Activated CD4-positive, CD25-positive, alpha-beta regulatory T cell treated with anti-CD3 and anti-CD28 coated beads, Interleukin-2, amount 50 U/mL, for 16 hours (primary cell): ENCODE data around the gene PRR5L.

Source experiments
- DNase-seq: peaks from one replicate; pipeline ENCODE4 v3.0.0-alpha.2; 2020; ENCODE audit warnings: low read depth, low spot score

Gene PRR5L

DNA sequence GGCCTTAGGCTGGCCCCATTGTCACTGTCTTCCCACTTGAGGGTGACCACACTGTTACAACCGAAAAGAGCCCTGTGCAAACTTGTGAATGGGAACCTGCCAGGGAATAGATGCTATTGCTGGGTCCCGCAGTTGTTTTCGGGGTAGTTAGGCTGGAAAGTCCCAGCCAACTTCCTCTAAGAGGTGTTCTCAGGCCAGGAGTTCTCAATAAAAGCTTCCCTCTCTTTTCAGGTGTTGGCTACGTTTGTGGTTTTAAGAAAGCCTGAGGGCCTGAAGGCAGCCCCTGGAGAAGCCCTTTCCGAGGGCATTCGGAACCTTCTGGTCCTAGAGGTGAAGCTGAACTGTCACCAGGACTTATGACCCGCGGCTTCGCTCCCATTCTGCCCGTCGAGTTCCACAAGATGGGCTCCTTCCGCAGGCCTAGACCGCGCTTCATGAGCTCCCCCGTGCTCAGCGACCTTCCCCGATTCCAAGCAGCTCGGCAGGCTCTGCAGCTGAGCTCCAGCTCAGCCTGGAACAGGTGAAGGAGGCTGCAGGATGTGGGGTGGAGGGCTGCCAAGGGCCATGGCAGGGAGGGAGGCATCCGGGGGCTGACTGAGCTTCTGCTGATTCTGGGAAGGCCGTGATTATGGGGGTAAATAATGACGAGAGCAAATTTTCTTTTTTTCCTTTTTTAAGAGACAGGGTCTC is 104.8 kb downstream of the PRR5L start:
- DNase-seq = no peak

DNA sequence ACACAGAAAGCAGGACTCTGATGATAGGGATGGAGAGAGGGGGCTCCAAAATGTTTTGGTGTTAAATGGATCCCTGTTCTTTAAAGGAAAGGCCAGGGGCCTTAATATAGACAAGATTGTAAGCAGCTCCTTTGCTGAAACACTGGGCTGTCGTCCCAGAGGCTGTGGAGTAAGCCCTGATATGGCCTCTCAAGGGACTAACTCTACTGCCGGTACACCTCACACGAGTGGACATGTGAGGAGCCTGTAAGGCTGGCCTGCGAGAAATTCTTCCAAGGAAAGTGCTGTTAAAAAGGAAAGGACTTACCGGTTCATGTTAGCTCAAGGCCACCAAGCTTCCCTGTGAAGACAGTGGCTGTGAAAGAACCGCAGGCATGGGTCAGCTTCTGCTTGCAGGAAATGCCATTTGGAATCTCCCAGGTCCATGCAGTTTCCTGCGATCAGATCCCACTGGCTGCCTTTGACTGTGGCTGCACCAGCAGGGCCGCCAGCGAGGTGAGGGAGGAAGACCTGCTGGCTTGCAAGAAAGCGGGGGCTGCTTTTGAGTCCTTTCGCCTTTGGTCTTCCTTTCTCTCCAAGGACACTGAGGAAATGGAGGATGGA is 106.6 kb downstream of the PRR5L start:
- DNase-seq = no peak

DNA sequence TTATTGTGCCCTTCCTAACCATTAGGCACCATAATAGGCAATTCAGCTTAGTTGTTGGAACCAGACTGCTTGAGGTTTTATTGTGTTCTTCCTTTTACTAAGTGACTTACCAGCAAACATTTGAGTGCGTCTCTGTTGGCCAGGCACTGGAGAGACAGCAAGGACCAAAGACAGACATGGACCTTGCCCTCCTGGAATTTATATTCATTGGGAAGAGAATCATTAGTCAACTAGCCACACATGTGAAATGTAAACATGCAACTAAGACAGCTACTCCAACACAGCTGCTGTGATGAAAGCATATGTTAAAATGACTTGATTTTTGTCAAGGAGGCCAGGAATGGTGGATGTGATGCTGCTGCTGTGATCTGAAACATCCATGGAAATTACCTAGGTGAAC is 107.6 kb downstream of the PRR5L start:
- no peak for DNase-seq

DNA sequence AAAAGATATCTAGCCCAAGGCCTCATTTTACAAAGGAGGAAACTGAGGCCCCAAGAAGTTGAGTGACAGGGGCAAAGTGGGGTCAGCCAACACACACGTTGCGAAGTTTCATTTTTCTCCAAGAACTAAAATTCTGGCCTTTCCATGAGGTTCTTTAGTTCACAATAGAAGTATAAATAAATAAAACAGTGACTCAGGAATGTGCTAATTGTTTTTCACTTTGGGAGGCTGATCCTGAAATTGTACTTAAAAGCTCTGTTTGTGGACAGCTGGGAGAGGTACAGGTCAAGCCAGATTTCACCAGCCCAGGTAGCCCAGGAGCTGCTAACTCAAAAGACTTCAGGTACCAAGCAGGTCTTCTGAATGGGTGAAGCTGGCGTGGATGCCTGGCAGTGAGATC is 108.7 kb downstream of the PRR5L start:
- no peak for DNase-seq

DNA sequence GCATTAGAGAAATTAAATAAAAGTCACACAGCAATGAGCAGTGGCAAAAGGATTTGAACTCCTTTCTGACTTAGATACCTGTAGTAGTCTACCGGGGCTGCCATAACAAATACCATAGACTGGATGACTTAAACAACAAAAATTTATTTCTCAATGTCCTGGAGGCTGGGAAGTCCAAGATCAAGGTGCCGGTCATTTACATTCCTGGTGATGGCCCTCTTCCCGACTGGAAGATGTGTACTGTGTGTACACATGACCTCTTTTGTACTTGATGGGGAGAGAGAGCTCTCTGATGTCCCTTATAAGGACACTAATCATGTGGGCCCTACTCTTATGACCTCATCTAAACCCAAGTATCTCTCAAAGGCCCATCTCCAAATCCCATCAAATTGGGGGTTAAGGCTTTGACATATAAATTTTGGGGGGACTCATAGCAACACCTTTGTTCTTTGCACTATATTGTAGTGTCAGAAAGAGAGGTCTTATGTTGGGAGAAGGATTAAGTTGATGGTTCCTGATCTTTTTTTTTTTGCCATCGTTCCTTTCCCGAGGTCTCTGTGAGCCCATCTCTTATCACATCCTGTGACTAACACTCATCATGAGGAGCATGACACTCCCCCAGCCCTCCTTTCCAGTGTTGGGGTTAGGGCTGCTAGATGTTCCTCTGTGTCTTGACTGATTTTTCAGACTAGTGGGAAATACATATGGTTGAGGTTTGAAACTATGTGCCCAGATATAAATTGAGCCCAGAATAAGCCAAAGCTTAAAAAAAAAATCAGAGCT is 109.7 kb downstream of the PRR5L start:
- DNase-seq = no peak

DNA sequence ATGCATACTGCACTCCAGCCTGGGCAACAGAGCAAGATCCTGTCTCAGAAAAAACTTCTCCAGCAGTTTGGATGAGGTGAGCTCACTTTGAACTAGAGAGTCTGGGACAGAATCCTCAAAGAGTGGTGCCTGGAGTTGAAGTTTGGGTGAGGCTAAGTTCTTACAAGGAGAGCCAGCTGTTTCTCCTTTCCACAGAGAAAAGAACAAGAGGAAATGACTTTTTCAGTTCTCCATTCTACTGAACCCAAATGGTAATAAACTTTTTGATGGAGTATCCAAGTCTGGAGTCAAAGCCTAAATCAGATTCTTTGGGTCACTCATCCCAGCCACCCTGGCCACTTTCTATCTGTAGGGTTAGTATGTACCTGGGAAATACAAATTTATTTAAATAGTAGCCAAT is 111.3 kb downstream of the PRR5L start:
- no peak for DNase-seq

DNA sequence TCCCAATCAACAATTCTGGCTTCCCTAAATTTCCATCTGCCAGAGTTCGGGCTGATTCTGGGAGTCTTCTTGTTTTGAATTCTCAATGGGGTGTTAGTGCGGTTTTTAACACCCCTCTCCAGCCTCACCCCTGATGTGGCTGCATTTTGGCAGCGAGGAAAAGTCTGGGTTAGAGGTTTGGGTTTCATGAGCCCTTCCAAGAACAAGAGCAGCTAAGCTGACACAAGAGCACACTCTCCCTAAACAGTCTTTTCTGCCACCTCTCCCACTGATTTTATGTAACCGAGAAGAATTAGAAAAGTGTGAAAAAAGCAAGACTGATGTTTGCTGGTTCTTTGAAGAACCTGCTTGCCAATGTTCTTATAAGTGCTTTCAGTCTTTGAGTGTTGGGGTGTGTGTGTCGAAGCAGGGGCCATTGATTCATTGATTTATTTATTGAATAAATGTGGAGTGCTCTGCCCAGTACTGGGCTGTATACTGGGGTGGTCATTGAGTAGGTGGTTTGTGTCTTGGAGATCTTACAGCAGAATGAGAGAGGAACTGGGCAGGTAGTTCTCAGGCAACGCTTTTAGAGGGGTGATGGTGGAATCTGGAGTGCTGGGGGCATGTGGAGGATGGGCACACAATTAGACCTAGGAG is 112.5 kb downstream of the PRR5L start:
- no peak for DNase-seq

DNA sequence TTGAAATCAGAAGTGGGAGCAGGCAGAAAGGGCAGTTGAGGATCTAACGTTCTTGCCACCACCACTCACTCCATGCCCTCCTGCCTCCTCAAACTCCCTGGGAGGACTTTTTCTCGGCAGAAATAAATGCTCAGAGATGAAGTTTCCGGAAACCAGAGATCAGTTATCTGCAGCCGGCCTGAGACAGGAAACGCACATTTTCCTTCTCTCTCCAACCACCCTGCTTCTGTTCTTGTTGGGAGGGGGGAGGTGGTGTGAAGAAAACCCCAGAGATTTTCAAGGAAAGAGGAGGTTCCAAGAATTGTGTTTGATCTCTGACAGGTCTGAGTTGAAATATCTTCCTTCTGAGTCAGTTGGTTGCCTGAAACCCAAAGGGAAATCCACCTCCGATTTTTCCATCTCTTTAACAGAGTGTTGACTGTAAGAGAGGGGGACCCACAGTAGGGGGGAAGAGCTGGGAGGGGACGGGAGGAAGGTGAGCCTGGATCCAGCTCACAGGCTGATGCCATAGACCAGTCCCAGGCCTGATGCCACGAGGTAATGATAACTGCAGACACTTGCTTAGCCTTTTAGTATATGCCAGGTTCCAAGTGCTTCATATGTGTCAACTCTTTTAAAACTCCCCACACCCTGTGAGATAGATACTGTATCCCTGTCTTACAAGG is 113.2 kb downstream of the PRR5L start:
- DNase-seq = no peak

DNA sequence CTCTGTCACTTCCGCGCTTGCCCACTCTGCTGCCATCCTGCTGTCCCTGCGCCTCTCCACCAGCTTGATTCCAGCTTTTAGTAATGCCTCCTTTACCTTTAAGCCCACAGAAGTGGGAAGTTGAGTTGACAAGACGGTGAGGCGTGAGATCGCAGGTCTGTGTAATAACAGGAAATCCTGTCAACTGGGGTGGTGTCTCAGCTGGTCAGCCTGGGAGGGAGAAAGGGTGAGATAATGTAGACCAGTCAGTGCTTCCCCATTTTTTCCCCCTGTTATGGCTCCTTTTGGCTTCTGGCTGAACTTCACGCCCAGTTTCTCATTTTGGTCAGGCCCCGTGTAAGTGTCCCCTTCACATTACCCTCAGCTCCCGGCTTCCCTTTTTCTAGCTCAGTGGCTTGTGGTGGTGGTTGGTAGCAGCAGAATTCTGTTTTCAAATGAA is 115.1 kb downstream of the PRR5L start:
- DNase-seq = no peak

DNA sequence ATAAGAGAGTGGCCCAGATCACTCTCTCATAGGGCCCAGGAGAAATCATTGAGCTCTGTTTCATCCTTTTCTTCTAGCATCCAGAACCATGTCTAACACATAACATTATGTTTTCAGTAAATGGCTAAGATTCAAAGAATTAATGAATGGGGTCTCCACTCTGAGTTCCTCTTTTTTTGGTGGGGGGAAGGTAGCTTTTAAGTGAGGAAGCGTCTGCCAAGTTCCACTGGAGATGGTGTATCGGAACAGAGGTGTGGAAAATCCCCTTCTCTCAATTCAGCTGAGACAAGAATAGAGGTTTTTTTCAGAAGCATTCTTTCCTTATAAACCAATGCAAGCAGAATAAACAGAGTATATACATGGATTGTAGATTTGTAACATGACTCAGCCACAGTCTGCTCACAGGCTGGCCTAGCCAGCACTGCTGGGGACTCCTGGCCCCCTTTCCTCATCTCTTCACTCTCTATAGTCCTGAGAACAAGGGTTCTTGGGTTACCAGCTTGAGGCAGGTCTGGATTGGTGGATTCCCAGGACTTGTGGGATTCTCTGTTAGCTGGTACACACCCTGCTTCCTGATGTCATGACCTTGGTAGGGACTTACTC is 116.8 kb downstream of the PRR5L start:
- DNase-seq = no peak

DNA sequence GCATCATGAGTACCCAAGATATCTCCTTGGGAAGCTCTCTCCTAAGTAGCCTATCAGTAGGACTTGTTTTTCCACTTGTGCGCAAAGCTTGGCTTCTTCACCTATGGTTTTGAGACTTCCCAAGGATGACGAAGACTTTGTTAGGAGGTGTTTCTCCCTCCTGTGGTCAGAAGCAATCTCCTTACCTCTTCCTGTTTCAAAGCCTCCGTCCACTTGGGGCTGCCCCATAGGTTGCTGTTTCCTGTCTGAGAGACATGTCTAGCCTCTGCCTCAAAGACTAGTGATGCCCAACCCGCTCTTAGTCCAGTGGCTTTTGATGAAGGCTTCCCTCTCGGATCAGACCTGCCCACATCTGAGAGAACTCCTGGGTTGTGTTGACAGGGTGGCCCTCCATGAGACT is 121.1 kb downstream of the PRR5L start:
- DNase-seq = no peak

DNA sequence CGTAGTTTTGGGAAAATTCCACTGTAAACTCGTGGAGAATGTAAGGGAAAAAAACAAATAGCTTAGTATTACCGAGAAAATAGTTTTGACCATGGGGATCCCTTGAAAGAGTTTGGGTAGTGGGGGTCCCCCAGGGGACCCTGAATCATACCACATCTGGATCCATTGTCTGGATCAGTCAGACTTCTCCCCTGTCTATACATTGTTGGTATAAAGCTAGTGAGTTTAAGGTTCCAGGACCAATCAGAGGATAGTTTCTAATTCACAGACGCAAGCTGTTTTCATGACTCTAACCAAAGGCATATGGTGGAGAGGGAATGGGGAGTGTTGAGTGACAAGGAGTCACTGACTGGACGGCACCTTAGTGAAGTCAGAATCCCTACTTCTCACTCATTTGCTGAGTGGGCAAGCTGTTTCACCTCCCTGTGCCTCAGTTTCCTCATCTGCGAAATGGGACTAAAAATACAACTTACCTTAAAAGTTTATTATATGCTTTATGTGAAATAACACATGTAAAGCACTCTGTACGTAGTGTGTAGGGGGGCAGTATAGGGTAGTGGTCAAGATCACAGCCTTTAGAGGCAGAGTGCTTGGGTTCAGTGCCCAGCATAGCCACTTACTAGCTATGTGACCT is 123.8 kb downstream of the PRR5L start:
- no peak for DNase-seq

DNA sequence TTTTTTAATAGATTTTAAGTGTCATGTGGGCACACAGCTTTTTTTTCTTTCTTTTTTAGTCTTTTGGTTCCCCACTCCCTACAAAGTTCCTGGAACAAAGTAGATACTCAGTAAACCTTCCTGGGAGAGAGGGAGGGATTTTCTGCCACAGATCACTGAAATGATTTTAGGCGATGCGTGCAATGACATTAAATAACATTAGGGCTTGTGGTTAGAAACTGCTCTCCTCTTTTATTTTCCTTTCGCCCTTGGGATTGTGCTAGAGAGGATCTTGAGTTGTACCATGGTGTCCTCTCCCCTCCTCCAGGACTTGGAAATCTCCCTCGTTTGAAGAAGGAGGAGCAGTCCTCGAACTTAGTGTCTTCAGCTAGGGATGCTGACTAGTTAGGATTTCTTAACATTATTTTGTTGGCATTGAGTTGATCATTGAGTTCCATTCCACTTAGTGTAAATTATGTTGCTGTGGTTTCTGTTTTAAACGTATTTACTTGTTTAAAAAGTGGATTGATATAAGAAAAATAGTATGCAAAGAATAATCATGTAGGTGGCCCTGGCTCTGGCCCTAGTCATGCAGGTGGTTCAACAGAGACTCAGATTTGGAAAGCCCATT is 125.6 kb downstream of the PRR5L start:
- no peak for DNase-seq

DNA sequence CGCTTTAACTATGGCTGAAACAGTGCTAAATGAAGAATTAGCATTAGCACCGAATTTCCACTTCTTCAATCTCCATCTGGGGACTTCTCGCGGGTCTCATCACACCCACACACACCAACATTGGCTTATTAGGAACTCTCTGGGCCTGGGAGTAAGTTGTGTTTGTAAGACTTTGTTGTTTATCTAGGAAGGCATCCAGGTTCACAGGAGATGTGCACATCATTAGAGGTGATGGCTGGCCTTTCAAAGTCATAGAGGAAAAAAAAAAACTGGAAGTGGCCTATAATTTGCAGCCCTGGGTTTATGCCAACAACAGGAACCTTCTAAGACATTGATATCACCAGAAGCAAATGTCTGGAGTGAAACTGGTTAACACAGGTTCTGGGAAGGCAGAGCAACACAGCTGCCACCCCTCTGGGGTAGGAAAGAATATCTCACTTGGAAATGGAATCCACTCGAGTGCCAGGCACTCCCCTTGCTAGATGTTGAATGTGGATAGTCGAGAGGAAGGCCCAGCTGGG is 129.5 kb downstream of the PRR5L start:
- DNase-seq = no peak

DNA sequence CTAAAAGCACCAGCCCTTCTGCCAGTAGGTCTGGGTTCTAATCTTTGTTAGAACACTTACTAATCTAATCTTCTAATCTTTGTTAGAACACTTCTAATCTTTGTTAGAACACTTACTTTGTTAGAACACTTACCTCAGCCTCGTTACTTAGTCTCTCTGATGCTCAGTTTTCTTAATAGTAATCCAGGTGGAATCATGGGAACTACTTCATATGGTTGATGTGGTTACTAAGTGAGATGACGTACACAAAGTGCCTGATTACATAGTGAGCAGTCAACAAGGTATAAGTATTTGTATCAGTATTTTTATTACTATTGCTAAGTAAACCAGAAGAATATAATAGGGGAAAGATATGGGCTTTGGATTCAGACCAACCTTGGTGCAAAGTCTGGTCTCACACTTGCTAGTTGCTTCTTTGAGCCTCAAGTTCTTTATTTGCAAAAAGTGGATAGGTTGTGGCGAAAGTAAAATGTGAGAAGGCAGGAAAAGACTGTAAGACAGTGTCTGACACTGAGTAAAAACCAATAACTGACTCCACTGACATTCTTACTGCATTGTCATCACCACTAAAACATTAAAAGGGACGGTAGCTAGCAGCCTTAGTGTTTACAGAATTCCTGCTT is 130.2 kb downstream of the PRR5L start:
- no peak for DNase-seq

DNA sequence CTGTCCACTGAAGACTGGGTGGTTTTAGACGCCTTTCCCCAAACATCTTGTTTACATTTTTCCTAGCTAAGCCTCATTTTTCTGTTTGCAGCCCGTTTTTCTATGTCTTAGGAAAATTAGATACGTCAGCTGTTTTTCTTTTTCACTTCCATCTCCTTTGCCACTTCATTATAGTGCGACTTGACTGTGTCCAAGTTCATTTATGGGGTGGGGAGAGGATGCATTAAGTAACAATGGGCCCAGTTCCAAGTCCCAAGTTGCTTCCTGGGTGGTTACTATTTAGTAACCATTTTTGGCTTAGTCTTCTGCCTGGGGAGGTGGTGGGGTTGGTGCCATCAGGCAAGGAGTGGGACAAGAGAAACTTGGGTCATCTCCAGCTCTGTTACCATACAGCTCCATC is 131.0 kb downstream of the PRR5L start:
- no peak for DNase-seq

DNA sequence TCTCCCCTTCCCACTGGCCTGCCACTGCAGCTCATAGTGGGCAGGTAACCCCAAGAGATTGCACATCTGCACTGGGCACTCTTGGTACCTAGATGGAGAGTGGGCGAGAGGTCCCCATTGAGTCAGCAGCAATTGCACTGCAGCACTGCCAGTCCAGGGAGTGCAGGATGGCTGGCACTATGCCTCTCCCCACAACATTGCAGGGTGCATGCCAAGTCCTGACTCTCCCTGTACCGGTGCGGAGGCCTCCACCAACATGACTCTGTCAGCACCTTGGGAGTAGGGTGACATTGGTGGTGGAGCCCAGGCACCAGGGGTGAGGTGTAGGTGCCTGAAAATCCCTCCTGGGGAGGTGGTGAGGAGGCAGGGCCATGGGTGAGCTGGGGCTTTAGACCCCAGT is 131.8 kb downstream of the PRR5L start:
- no peak for DNase-seq

DNA sequence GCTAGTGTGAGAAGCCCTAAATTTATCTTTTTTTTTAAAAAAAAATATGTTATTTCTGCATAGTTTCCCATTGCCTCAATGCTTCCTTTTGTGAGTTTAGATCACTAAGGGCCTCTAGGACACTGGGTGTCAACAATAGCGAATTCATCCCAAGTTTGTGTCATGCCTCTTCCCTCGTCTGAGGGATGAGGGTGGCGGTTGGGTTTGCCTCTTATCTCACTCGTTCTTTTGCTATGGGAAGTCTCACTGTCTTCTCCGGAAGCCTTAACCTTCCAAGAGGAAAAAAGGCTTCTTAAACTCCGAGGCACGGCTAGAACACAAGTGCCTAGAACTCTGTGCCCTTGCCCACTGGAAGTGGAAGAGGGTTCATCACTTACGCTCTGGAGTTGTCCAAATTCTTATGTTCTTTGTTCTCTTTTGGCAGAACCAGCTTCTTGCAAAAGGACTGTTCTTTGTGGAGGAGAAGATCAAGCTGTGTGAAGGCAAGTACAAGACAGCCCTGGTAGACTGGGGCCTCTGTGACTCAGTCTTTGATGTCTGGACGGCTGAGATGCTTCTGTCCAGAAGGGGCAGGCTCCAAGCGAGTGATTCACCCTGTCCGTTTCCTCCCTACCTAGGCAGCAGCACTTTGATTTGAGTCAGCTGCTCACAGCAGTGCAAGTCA is 135.5 kb downstream of the PRR5L start:
- no peak for DNase-seq

DNA sequence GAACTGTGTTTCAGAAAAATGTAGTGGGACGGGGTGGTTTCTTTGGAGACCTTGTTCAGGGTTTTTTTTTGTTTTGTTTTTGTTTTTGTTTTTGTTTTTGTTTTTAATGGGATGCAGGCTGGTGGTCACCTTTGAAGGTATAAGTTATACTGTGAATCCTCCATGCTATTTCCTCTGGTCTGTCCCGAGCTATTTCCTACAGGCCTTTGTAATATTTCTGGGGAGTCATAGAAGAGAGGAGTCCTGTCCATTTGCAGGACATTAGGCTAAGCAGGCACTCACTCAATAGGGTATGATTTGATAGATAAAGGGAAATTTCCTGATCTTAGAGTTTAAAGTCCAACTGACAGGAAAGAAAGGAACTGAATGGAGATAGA is 136.0 kb downstream of the PRR5L start:
- no peak for DNase-seq
